SK-N-SH (cell line): ENCODE measurements around the gene ENPEP. TPM values are rescaled to one million over a fixed set of nuclear protein-coding genes. Genes with fewer than 3 reads are reported as not detected.

ENCODE experiments used
- CTCF ChIA-PET: fragments of 300-600, 350-600 bp; formaldehyde crosslinking; extraction: SDS; loops from one replicate; lab custom pipeline; 2021; lab: Yijun Ruan, JAX
- POLR2A ChIA-PET: fragments of 350-600 bp; sonication (Branson Sonifier 250); formaldehyde crosslinking; extraction: SDS; loops from one replicate; lab custom pipeline; 2020; ENCODE audit warnings: antibody characterized with exemption, inconsistent platforms; lab: Yijun Ruan, JAX
- DNase-seq: peaks from one replicate; pipeline ENCODE4 v3.0.0; 2012
- H2AFZ ChIP-seq: fragments of 200-600 bp; sonication (generic); 2 replicates; pipeline ENCODE4 v1.8.1; 2016; ENCODE audit warnings: antibody characterized with exemption, mild to moderate bottlenecking, low read depth
- H3F3A ChIP-seq: fragments of 200-600 bp; sonication (generic); replicated peaks from 2 replicates; pipeline ENCODE3; 2016; ENCODE audit warnings: antibody characterized with exemption, mild to moderate bottlenecking; ENCODE audit not compliant: insufficient read depth
- H3K27ac ChIP-seq, 2 experiments: fragments of 200-500 bp in 1 of 2; fragments of 200-600 bp in 1 of 2; sonication (Bioruptor generic) in 1 of 2; sonication (generic), shearing (Covaris generic) in 1 of 2; 2 replicates each; pipeline versions ENCODE4 v1.5.1 to v1.6.1; 2014 to 2016; ENCODE audit warnings: low read depth in 2 of 2, inconsistent platforms in 1 of 2, low read length in 1 of 2, mild to moderate bottlenecking in 1 of 2, mixed read lengths in 1 of 2
- H3K27me3 ChIP-seq: fragments of 200-600 bp; sonication (generic), shearing (Covaris generic); 2 replicates; pipeline ENCODE4 v1.6.1; 2016; ENCODE audit warnings: mixed run types; ENCODE audit not compliant: insufficient read depth
- H3K36me3 ChIP-seq, 2 experiments: fragments of 200-500 bp in 1 of 2; fragments of 200-600 bp in 1 of 2; sonication (Bioruptor generic) in 1 of 2; sonication (generic) in 1 of 2; replicated peaks in 1 of 2; 2 replicates each; pipeline versions ENCODE3 to v1.5.1; 2014 to 2016; ENCODE audit warnings: low read length in 1 of 2, mild to moderate bottlenecking in 1 of 2; ENCODE audit not compliant: insufficient read depth in 2 of 2, control insufficient read depth in 1 of 2
- H3K4me1 ChIP-seq, 2 experiments: fragments of 200-500 bp in 1 of 2; fragments of 200-600 bp in 1 of 2; sonication (Bioruptor generic) in 1 of 2; sonication (generic), shearing (Covaris generic) in 1 of 2; 2 replicates each; pipeline versions ENCODE4 v1.5.1 to v1.6.1; 2014 to 2016; ENCODE audit warnings: low read depth in 1 of 2, low read length in 1 of 2, mixed run types in 1 of 2; ENCODE audit not compliant: insufficient read depth in 2 of 2, control insufficient read depth in 1 of 2
- H3K4me2 ChIP-seq: fragments of 200-600 bp; sonication (generic), shearing (Covaris generic); 2 replicates; pipeline ENCODE4 v1.6.1; 2017; ENCODE audit warnings: mixed run types
- H3K4me3 ChIP-seq, 2 experiments: fragments of 200-500 bp in 1 of 2; fragments of 200-600 bp in 1 of 2; sonication (Bioruptor generic) in 1 of 2; sonication (generic), shearing (Covaris generic) in 1 of 2; 2 replicates each; pipeline versions ENCODE4 v1.5.1 to v1.8.1; 2014 to 2016; ENCODE audit warnings: low read depth in 2 of 2, inconsistent platforms in 1 of 2, low read length in 1 of 2, mild to moderate bottlenecking in 1 of 2, mixed read lengths in 1 of 2, moderate library complexity in 1 of 2
- H3K79me2 ChIP-seq: fragments of 200-600 bp; sonication (generic); 2 replicates; pipeline ENCODE4 v1.8.1; 2017; ENCODE audit warnings: mild to moderate bottlenecking; ENCODE audit not compliant: insufficient read depth
- H3K9ac ChIP-seq: fragments of 200-600 bp; sonication (generic); 2 replicates; pipeline ENCODE4 v1.6.1; 2017; ENCODE audit warnings: mixed run types
- H3K9me2 ChIP-seq: fragments of 200-600 bp; sonication (generic); 2 replicates; pipeline ENCODE4 v1.6.1; 2017; ENCODE audit warnings: mixed run types
- H3K9me3 ChIP-seq: fragments of 200-600 bp; sonication (generic); 2 replicates; pipeline ENCODE4 v1.6.1; 2017; ENCODE audit warnings: mixed run types, mild to moderate bottlenecking, moderate library complexity
- H4K20me1 ChIP-seq: fragments of 200-600 bp; sonication (generic); 2 replicates; pipeline ENCODE4 v1.6.1; 2017; ENCODE audit warnings: mild to moderate bottlenecking, mixed run types; ENCODE audit not compliant: insufficient read depth
- ELF1 ChIP-seq: IDR thresholded peaks from 2 replicates; pipeline ENCODE4 v1.4.0; 2012
- EP300 ChIP-seq, 2 experiments: IDR thresholded peaks; 2 replicates each; pipeline versions ENCODE4 v1.4.0 to v1.6.1; 2012; ENCODE audit warnings: borderline replicate concordance in 1 of 2, low read depth in 1 of 2, low read length in 1 of 2
- EZH2phosphoT487 ChIP-seq: fragments of 200-600 bp; sonication (generic); IDR thresholded peaks from 2 replicates; pipeline ENCODE4 v1.6.1; 2017; ENCODE audit warnings: low read depth, mixed run types, mild to moderate bottlenecking, antibody characterized with exemption, moderate library complexity, borderline replicate concordance
- GABPA ChIP-seq: IDR thresholded peaks from 2 replicates; pipeline ENCODE4 v1.4.0; 2012; ENCODE audit warnings: low read depth, mild to moderate bottlenecking
- GATA2 ChIP-seq: sonication (generic); formaldehyde crosslinking; IDR thresholded peaks from 2 replicates; pipeline ENCODE4 v1.5.0; 2020; ENCODE audit warnings: mild to moderate bottlenecking, missing genetic modification reagents
- IRF3 ChIP-seq: fragments of 150-350 bp; IDR thresholded peaks from 2 replicates; pipeline ENCODE4 v1.6.1; 2016; ENCODE audit warnings: mild to moderate bottlenecking, low read depth, low read length
- MAX ChIP-seq: IDR thresholded peaks from 2 replicates; pipeline ENCODE4 v1.4.0; 2012; ENCODE audit warnings: low read depth
- MXI1 ChIP-seq: IDR thresholded peaks from 2 replicates; pipeline ENCODE4 v1.6.1; 2012; ENCODE audit warnings: mild to moderate bottlenecking, low read depth, low read length, improper control_type of control experiment
- PBX3 ChIP-seq: IDR thresholded peaks from 2 replicates; pipeline ENCODE4; 2012
- RCOR1 ChIP-seq: fragments of 150-350 bp; IDR thresholded peaks from 2 replicates; pipeline ENCODE4 v1.6.1; 2017; ENCODE audit warnings: antibody characterized with exemption, low read length
- RFX5 ChIP-seq: IDR thresholded peaks from 2 replicates; pipeline ENCODE4 v1.6.1; 2012; ENCODE audit warnings: mild to moderate bottlenecking, improper control_type of control experiment, low read length
- TAF1 ChIP-seq: IDR thresholded peaks from 2 replicates; pipeline ENCODE4 v1.6.1; 2012; ENCODE audit warnings: low read depth, mild to moderate bottlenecking, low read length, moderate library complexity, borderline replicate concordance
- TCF12 ChIP-seq: IDR thresholded peaks from 2 replicates; pipeline ENCODE4 v1.4.0; 2012
- TEAD4 ChIP-seq: IDR thresholded peaks from 2 replicates; pipeline ENCODE4 v1.4.0; 2012; ENCODE audit warnings: mild to moderate bottlenecking, borderline replicate concordance; ENCODE audit not compliant: insufficient read depth
- USF1 ChIP-seq: IDR thresholded peaks from 2 replicates; pipeline ENCODE4 v1.4.0; 2012; ENCODE audit warnings: low read depth, borderline replicate concordance
- USF2 ChIP-seq: fragments of 150-350 bp; IDR thresholded peaks from 2 replicates; pipeline ENCODE4 v1.6.1; 2017; ENCODE audit warnings: antibody characterized with exemption, low read length, low read depth, borderline replicate concordance
- YY1 ChIP-seq: IDR thresholded peaks from 2 replicates; pipeline ENCODE4 v1.4.0; 2012; ENCODE audit warnings: low read depth, mild to moderate bottlenecking
- ZBTB33 ChIP-seq: IDR thresholded peaks from 2 replicates; pipeline ENCODE4 v1.4.0; 2012; ENCODE audit warnings: low read depth, borderline replicate concordance
- WGBS: methylation state at CpG from one replicate; pipeline ENCODE4 v1.1.6; 2017; ENCODE audit warnings: low lambda C conversion rate; 5-methylcytosine and 5-hydroxymethylcytosine counted together
- polyA plus RNA-seq, 3 experiments: library from polyadenylated mRNA; depleted of rRNA; stranded (reverse); fragments of >200 nt; gene quantifications; 2 replicates each; pipeline ENCODE4 v1.2.3, GENCODE V29; 2012

ENPEP gene
- polyA plus RNA-seq, 1 of the 3 experiments (the other 2 are of a cell fraction), result 0.16 TPM

- POLR2A ChIA-PET, result no interaction called here
- H3K36me3 ChIP-seq, result no peaks in the 10 kb centered on the region
- H3K9me3 ChIP-seq, result no peaks in the 10 kb centered on the region
- no peak overlapping the region for H3K27ac ChIP-seq
- H3K4me3 ChIP-seq, result no peak overlapping the region
- no peaks in the 10 kb centered on the region for H4K20me1 ChIP-seq
- H3K4me2 ChIP-seq, result no peak overlapping the region
- H2AFZ ChIP-seq, result no peak overlapping the region
- H3K27me3 ChIP-seq, result peaks cover 87% of the 10 kb centered on the region
- no peaks in the 10 kb centered on the region for H3K9me2 ChIP-seq
- no peak for TF ChIP-seq TCF12
- no peak for TF ChIP-seq IRF3
- TF ChIP-seq MXI1, result no peak
- TF ChIP-seq PBX3, result no peak
- no peak for TF ChIP-seq GATA2 (CRISPR knock-in tag)
- no peak for TF ChIP-seq ZBTB33
- CTCF ChIA-PET, result interaction anchor here (0.8 kb wide), 1 partner anchor 19 kb away, joined by 3 read pairs; no protein-coding TSS in a partner anchor
- WGBS, result 29% methylated on average over 29 of the region's 30 CpGs
- H3K79me2 ChIP-seq, result no peaks in the 10 kb centered on the region
- no peaks in the 10 kb centered on the region for H3K4me1 ChIP-seq
- no peak for DNase-seq
- no peaks in the 10 kb centered on the region for H3F3A ChIP-seq
- H3K9ac ChIP-seq, result no peak overlapping the region
Observed at GRCh38 chr4:110611968-110612447, 136.1 kb downstream of the ENPEP start.

GRCh38 chr4:110612631-110613269 lies 136.8 kb downstream of the ENPEP start:
- no peak overlapping the region for H2AFZ ChIP-seq
- WGBS, result 21% methylated on average over 16 of the region's 23 CpGs
- no peak overlapping the region for H3K4me2 ChIP-seq
- no peak for DNase-seq
- no peaks in the 10 kb centered on the region for H3K9me3 ChIP-seq
- H3K4me3 ChIP-seq, result no peak overlapping the region
- no peaks in the 10 kb centered on the region for H3K79me2 ChIP-seq
- no peaks in the 10 kb centered on the region for H4K20me1 ChIP-seq
- no peak for TF ChIP-seq EZH2phosphoT487
- TF ChIP-seq EP300 (IDR thresholded peaks at IDR 0.05; ENCODE audit: borderline replicate concordance in 1 of 2, low read depth in 1 of 2, low read length in 1 of 2), result no peak
- no peak for TF ChIP-seq YY1
- TF ChIP-seq RCOR1, result no peak
- TF ChIP-seq USF1, result no peak
- TF ChIP-seq GABPA, result no peak
- no peak for TF ChIP-seq USF2
- TF ChIP-seq TAF1, result no peak
- no peak for TF ChIP-seq ELF1
- TF ChIP-seq MAX, result no peak
- TF ChIP-seq TEAD4, result no peak
- no peak for TF ChIP-seq RFX5
- H3K4me1 ChIP-seq, result no peaks in the 10 kb centered on the region
- peaks cover 91% of the 10 kb centered on the region for H3K27me3 ChIP-seq
- ChIA-PET POLR2A (no interaction called here), CTCF (interaction anchor here (0.7 to 1.0 kb wide), 3 partner anchors 11 to 176 kb away, joined by 3 read pairs; partner anchors contain the start of gene PITX2)
- no peak overlapping the region for H3K9ac ChIP-seq
- no peaks in the 10 kb centered on the region for H3K36me3 ChIP-seq
- no peak overlapping the region for H3K27ac ChIP-seq
- no peaks in the 10 kb centered on the region for H3F3A ChIP-seq
- H3K9me2 ChIP-seq, result no peaks in the 10 kb centered on the region
